HepG2 (cell line): ENCODE measurements around the gene FOXE3. TPM values are rescaled to one million over a fixed set of nuclear protein-coding genes. Genes with fewer than 3 reads are reported as not detected.

Source experiments
- CSRNP2 ChIP-seq: sonication (generic); formaldehyde crosslinking; conservative IDR thresholded peaks from 2 replicates; pipeline ENCODE4 v1.8.0; 2022; ENCODE audit warnings: low read depth, missing genetic modification reagents
- EED ChIP-seq: sonication (generic); formaldehyde crosslinking; IDR thresholded peaks from 2 replicates; pipeline ENCODE4 v1.5.0; 2020; ENCODE audit warnings: mild to moderate bottlenecking, missing genetic modification reagents
- IKZF5 ChIP-seq: IDR thresholded peaks from 2 replicates; pipeline ENCODE4 v1.6.1; 2018; ENCODE audit warnings: missing genetic modification reagents, mild to moderate bottlenecking, missing compliant biosample characterization
- KLF11 ChIP-seq: IDR thresholded peaks from 2 replicates; pipeline ENCODE4 v1.6.1; 2016; ENCODE audit warnings: missing compliant biosample characterization
- KMT2B ChIP-seq: IDR thresholded peaks from 2 replicates; pipeline ENCODE4 v1.6.1; 2016; ENCODE audit warnings: missing genetic modification reagents, missing compliant biosample characterization
- MEF2D ChIP-seq: sonication (generic); formaldehyde crosslinking; IDR thresholded peaks from 2 replicates; pipeline ENCODE4 v1.5.1; 2020; ENCODE audit warnings: mild to moderate bottlenecking, missing genetic modification reagents
- MIXL1 ChIP-seq: IDR thresholded peaks from 2 replicates; pipeline ENCODE4 v1.6.1; 2016
- NFKBIZ ChIP-seq: IDR thresholded peaks from 2 replicates; pipeline ENCODE4 v1.6.1; 2018; ENCODE audit warnings: missing genetic modification reagents, missing compliant biosample characterization
- RXRB ChIP-seq: IDR thresholded peaks from 2 replicates; pipeline ENCODE4 v1.6.1; 2016; ENCODE audit warnings: borderline replicate concordance, missing genetic modification reagents, missing compliant biosample characterization
- SALL1 ChIP-seq: sonication (generic); formaldehyde crosslinking; IDR thresholded peaks from 2 replicates; pipeline ENCODE4 v1.8.0; 2022; ENCODE audit warnings: mild to moderate bottlenecking, missing genetic modification reagents
- SIN3A ChIP-seq: IDR thresholded peaks from 2 replicates; pipeline ENCODE4 v1.6.1; 2011; ENCODE audit warnings: low read depth, mild to moderate bottlenecking, control low read depth, low read length, borderline replicate concordance
- SRSF1 ChIP-seq: fragments of 200-400 bp; formaldehyde crosslinking; optimal IDR thresholded peaks from 2 replicates; pipeline ENCODE3; 2017; ENCODE audit warnings: mild to moderate bottlenecking, low read depth, low read length, moderate library complexity
- SSRP1 ChIP-seq: IDR thresholded peaks from 2 replicates; pipeline ENCODE4 v1.6.1; 2016; ENCODE audit warnings: control low read depth
- ZBTB7B ChIP-seq: sonication (generic); formaldehyde crosslinking; IDR thresholded peaks from 2 replicates; pipeline ENCODE4 v1.4.0; 2020; ENCODE audit warnings: missing genetic modification reagents
- ZNF460 ChIP-seq: sonication (generic); formaldehyde crosslinking; IDR thresholded peaks from 2 replicates; pipeline ENCODE4 v1.5.1; 2020; ENCODE audit warnings: missing genetic modification reagents, mild to moderate bottlenecking, borderline replicate concordance
- ZNF512B ChIP-seq: sonication (generic); formaldehyde crosslinking; IDR thresholded peaks from 2 replicates; pipeline ENCODE4 v1.5.1; 2020; ENCODE audit warnings: missing genetic modification reagents, mild to moderate bottlenecking, borderline replicate concordance
- ZNF543 ChIP-seq: sonication (generic); formaldehyde crosslinking; IDR thresholded peaks from 2 replicates; pipeline ENCODE4 v1.4.0; 2020; ENCODE audit warnings: mild to moderate bottlenecking, missing genetic modification reagents
- ZNF562 ChIP-seq: sonication (generic); formaldehyde crosslinking; IDR thresholded peaks from 2 replicates; pipeline ENCODE4 v1.8.0; 2022; ENCODE audit warnings: missing genetic modification reagents, borderline replicate concordance
- ZNF569 ChIP-seq: sonication (generic); formaldehyde crosslinking; IDR thresholded peaks from 2 replicates; pipeline ENCODE4 v1.5.0; 2020; ENCODE audit warnings: mild to moderate bottlenecking, missing genetic modification reagents, moderate library complexity, borderline replicate concordance
- ZNF597 ChIP-seq: sonication (generic); formaldehyde crosslinking; IDR thresholded peaks from 2 replicates; pipeline ENCODE4 v1.5.0; 2020; ENCODE audit warnings: missing genetic modification reagents
- ZNF713 ChIP-seq: sonication (generic); formaldehyde crosslinking; IDR thresholded peaks from 2 replicates; pipeline ENCODE4 v1.4.0; 2020; ENCODE audit warnings: mild to moderate bottlenecking, missing genetic modification reagents
- ZNF780A ChIP-seq: sonication (generic); formaldehyde crosslinking; IDR thresholded peaks from 2 replicates; pipeline ENCODE4 v1.8.0; 2022; ENCODE audit warnings: mild to moderate bottlenecking, missing genetic modification reagents, moderate library complexity
- polyA plus RNA-seq, 8 experiments: library from polyadenylated mRNA; depleted of rRNA in 3 of 8; stranded (reverse) in 7 of 8; unstranded in 1 of 8; fragments of >200 nt; fragmentation: Illumina TruSeq in 4 of 8; extraction: Trizol in 4 of 8; gene quantifications; 2 replicates each; pipeline versions ENCODE4 v1.2.1 to v1.2.3, GENCODE V29; 2011 to 2016; ENCODE audit warnings: low read depth in 4 of 8, missing spikeins in 1 of 8, mixed read lengths in 1 of 8; ENCODE audit not compliant: insufficient read depth in 1 of 8
- total RNA-seq, 5 experiments: library from RNA; depleted of rRNA; stranded (reverse); fragments of >200 nt; fragmentation: Illumina TruSeq; extraction: Trizol; gene quantifications; 2 replicates each; pipeline ENCODE4 v1.2.3, GENCODE V29; 2016; ENCODE audit warnings: low read depth in 1 of 5
- TF ChIP-seq, protein P1 (sequence below): fragments of 450-650 bp; IDR thresholded peaks from 2 replicates; pipeline ENCODE4 v1.6.1; 2017

The FOXE3 gene
- total and polyA plus RNA-seq, 2 of the 13 experiments (the other 11 are each of a cell fraction or from before 2014, with no cell fraction given) = not detected

GRCh38 chr1:47390843-47391242 lies 25.2 kb upstream of the FOXE3 start (continued):
- TF ChIP-seq ZNF597 (no peak), ZNF460 (CRISPR knock-in tag) (no peak), NFKBIZ (CRISPR knock-in tag) (no peak), ZNF713 (CRISPR knock-in tag) (no peak), ZBTB7B (CRISPR knock-in tag) (peak; percentile 36; the same call in 1 of the 2 replicates), IKZF5 (CRISPR knock-in tag) (no peak), CSRNP2 (CRISPR knock-in tag) (no peak), EED (CRISPR knock-in tag) (no peak), ZNF562 (no peak), ZNF512B (CRISPR knock-in tag) (no peak), SSRP1 (CRISPR knock-in tag) (no peak), MEF2D (CRISPR knock-in tag) (no peak), KMT2B (CRISPR knock-in tag) (no peak), ZNF569 (no peak), SRSF1 (no peak), KLF11 (no peak), MIXL1 (CRISPR knock-in tag) (peak; percentile 89), ZNF543 (CRISPR knock-in tag) (no peak), SALL1 (CRISPR knock-in tag) (0 out of 2 replicates have a peak, but pooled peaks have one; percentile 31), ZNF780A (CRISPR knock-in tag) (no peak), SIN3A (no peak), RXRB (peak; percentile 52)
- TF ChIP-seq, protein P1, sequence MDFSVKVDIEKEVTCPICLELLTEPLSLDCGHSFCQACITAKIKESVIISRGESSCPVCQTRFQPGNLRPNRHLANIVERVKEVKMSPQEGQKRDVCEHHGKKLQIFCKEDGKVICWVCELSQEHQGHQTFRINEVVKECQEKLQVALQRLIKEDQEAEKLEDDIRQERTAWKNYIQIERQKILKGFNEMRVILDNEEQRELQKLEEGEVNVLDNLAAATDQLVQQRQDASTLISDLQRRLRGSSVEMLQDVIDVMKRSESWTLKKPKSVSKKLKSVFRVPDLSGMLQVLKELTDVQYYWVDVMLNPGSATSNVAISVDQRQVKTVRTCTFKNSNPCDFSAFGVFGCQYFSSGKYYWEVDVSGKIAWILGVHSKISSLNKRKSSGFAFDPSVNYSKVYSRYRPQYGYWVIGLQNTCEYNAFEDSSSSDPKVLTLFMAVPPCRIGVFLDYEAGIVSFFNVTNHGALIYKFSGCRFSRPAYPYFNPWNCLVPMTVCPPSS = no peak
